T-helper 2 cell (primary cell): ENCODE results near the gene ROCK2.

Source experiments
- DNase-seq, 5 experiments: peaks; one replicate each; pipeline versions ENCODE4 v3.0.0 to v3.0.0-alpha.2; 2012 to 2022

Gene ROCK2

GRCh38 chr2:11145350-11145749 is 199.1 kb downstream of the ROCK2 start:
- DNase-seq = no peak

- DNase-seq = no peak
Observed at GRCh38 chr2:11144738-11145079, 199.7 kb downstream of the ROCK2 start.

GRCh38 chr2:11144077-11144737 is 200.2 kb downstream of the ROCK2 start:
- DNase-seq = no peak

GRCh38 chr2:11142987-11143386 is 201.4 kb downstream of the ROCK2 start:
- DNase-seq = no peak

GRCh38 chr2:11142330-11142729 is 202.1 kb downstream of the ROCK2 start:
- DNase-seq = no peak

GRCh38 chr2:11141319-11141718 is 203.1 kb downstream of the ROCK2 start:
- DNase-seq = no peak

GRCh38 chr2:11140492-11140891 is 203.9 kb downstream of the ROCK2 start:
- no peak for DNase-seq

- DNase-seq = no peak
Observed at GRCh38 chr2:11134349-11134748, 210.1 kb downstream of the ROCK2 start.

- no peak for DNase-seq
Observed at GRCh38 chr2:11133936-11134320, 210.5 kb downstream of the ROCK2 start.

GRCh38 chr2:11133238-11133935 is 211.0 kb downstream of the ROCK2 start:
- no peak for DNase-seq

GRCh38 chr2:11132036-11132671 is 212.3 kb downstream of the ROCK2 start:
- DNase-seq = no peak

- DNase-seq = no peak
Observed at GRCh38 chr2:11131166-11131920, 213.1 kb downstream of the ROCK2 start.
